Mononuclear cell (primary cell): ENCODE data around the gene FUCA2. TPM values are rescaled to one million over a fixed set of nuclear protein-coding genes. Genes with fewer than 3 reads are reported as not detected.
"Not testable (repeated sequence)": the region's sequence is repeated elsewhere in the genome, so short reads cannot be mapped to it uniquely, and the experiment has no call there.

ENCODE experiments used
- H3K27me3 ChIP-seq: 2 replicates; pipeline ENCODE4 v1.6.0; 2011; ENCODE audit warnings: low read length, control low read depth; ENCODE audit not compliant: insufficient read depth
- H3K4me1 ChIP-seq: 2 replicates; pipeline ENCODE4 v1.5.1; 2011; ENCODE audit warnings: mild to moderate bottlenecking, low read length, control low read depth; ENCODE audit not compliant: insufficient read depth
- H3K4me3 ChIP-seq: 2 replicates; pipeline ENCODE4 v1.5.1; 2011; ENCODE audit warnings: mild to moderate bottlenecking, low read length, moderate library complexity
- H3K9me3 ChIP-seq: 2 replicates; pipeline ENCODE4 v1.5.1; 2011; ENCODE audit warnings: low read depth, mild to moderate bottlenecking, control low read depth, low read length
- total RNA-seq: library from RNA; depleted of rRNA; stranded (reverse); fragments of >200 nt; gene quantifications from one replicate; pipeline ENCODE4 v1.2.3, GENCODE V29; 2012

Gene FUCA2
- total RNA-seq, 1 donor, result 20.3 TPM

GRCh38 chr6:143449082-143449713, 62.3 kb downstream of the FUCA2 start:
- H3K27me3 ChIP-seq, result no peaks in the 10 kb centered on the region
- peaks cover 21% of the 10 kb centered on the region for H3K4me1 ChIP-seq
- no peak overlapping the region for H3K4me3 ChIP-seq
- no peaks in the 10 kb centered on the region for H3K9me3 ChIP-seq

DNA sequence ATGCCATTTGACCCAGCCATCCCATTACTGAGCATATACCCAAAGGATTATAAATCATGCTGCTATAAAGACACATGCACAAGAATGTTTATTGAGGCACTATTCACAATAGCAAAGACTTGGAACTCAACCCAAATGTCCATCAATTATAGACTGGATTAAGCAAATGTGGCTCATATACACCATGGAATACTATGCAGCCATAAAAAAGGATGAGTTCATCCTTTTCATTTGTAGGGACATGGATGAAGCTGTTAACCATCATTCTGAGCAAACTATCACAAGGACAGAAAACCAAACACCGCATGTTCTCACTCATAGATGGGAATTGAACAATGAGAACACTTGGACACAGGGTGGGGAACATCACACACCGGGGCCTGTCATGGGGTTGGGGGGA, 63.7 kb downstream of the FUCA2 start:
- H3K4me1 ChIP-seq, result peaks cover 21% of the 10 kb centered on the region
- not testable (repeated sequence) for H3K4me3 ChIP-seq, H3K9me3 ChIP-seq, H3K27me3 ChIP-seq

Other genes starting within 250 kb of the FUCA2 start
- 8.1 TPM for gene ADAT2, start 61.0 kb downstream of the FUCA2 start, total RNA-seq
- 10.5 TPM for gene PEX3, start 60.9 kb downstream of the FUCA2 start, total RNA-seq
- gene PHACTR2, start 166.2 kb upstream of the FUCA2 start, total RNA-seq, result 30.0 TPM